ENCODE results near the gene TOMT. TPM values are rescaled to one million over a fixed set of nuclear protein-coding genes. Genes with fewer than 3 reads are reported as not detected.

TOMT gene
- total RNA-seq, 1 experiment from 2014 or later = not detected

- H3K27ac ChIP-seq (ENCODE audit: low read depth, low read length) = no peak overlapping the region
- H3K9me3 ChIP-seq (ENCODE audit: control insufficient read depth in 1 of 2, insufficient read depth in 1 of 2, low read depth in 1 of 2, low read length in 2 of 2) = no peaks in the 10 kb centered on the region
- H3K4me3 ChIP-seq (replicated peaks in 1 of 2; ENCODE audit: low read depth in 1 of 2, low read length in 2 of 2) = no peak overlapping the region
- no peaks in the 10 kb centered on the region for H4K20me1 ChIP-seq (ENCODE audit: insufficient read depth)
- H3K4me1 ChIP-seq (ENCODE audit: control insufficient read depth in 1 of 2, insufficient read depth in 2 of 2, low read length in 2 of 2) = peaks cover 0 to 13% of the 10 kb centered on the region in 2 experiments; a peak in 1 of 4 replicates
- no TSS peak for BruUV-seq (replicated peaks)
- H3K27me3 ChIP-seq (ENCODE audit: insufficient read depth, low read length) = no peaks in the 10 kb centered on the region
- no peak for ATAC-seq
- no peaks in the 10 kb centered on the region for H3K36me3 ChIP-seq (ENCODE audit: control insufficient read depth in 1 of 2, insufficient read depth in 2 of 2, low read length in 2 of 2)
- CTCF ChIA-PET = no interaction called here
- intact Hi-C loops (cut with micrococcal nuclease) = no loop called here
- H3K9me2 ChIP-seq (ENCODE audit: insufficient read depth) = no peaks in the 10 kb centered on the region
- TF ChIP-seq, protein P1, sequence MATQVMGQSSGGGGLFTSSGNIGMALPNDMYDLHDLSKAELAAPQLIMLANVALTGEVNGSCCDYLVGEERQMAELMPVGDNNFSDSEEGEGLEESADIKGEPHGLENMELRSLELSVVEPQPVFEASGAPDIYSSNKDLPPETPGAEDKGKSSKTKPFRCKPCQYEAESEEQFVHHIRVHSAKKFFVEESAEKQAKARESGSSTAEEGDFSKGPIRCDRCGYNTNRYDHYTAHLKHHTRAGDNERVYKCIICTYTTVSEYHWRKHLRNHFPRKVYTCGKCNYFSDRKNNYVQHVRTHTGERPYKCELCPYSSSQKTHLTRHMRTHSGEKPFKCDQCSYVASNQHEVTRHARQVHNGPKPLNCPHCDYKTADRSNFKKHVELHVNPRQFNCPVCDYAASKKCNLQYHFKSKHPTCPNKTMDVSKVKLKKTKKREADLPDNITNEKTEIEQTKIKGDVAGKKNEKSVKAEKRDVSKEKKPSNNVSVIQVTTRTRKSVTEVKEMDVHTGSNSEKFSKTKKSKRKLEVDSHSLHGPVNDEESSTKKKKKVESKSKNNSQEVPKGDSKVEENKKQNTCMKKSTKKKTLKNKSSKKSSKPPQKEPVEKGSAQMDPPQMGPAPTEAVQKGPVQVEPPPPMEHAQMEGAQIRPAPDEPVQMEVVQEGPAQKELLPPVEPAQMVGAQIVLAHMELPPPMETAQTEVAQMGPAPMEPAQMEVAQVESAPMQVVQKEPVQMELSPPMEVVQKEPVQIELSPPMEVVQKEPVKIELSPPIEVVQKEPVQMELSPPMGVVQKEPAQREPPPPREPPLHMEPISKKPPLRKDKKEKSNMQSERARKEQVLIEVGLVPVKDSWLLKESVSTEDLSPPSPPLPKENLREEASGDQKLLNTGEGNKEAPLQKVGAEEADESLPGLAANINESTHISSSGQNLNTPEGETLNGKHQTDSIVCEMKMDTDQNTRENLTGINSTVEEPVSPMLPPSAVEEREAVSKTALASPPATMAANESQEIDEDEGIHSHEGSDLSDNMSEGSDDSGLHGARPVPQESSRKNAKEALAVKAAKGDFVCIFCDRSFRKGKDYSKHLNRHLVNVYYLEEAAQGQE (IDR thresholded peaks at IDR 0.05; ENCODE audit: low read depth) = no peak
- TF ChIP-seq, protein P2, sequence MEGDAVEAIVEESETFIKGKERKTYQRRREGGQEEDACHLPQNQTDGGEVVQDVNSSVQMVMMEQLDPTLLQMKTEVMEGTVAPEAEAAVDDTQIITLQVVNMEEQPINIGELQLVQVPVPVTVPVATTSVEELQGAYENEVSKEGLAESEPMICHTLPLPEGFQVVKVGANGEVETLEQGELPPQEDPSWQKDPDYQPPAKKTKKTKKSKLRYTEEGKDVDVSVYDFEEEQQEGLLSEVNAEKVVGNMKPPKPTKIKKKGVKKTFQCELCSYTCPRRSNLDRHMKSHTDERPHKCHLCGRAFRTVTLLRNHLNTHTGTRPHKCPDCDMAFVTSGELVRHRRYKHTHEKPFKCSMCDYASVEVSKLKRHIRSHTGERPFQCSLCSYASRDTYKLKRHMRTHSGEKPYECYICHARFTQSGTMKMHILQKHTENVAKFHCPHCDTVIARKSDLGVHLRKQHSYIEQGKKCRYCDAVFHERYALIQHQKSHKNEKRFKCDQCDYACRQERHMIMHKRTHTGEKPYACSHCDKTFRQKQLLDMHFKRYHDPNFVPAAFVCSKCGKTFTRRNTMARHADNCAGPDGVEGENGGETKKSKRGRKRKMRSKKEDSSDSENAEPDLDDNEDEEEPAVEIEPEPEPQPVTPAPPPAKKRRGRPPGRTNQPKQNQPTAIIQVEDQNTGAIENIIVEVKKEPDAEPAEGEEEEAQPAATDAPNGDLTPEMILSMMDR (IDR thresholded peaks at IDR 0.05 in 2 of 3, conservative IDR thresholded peaks at IDR 0.05 in 1 of 3; ENCODE audit: borderline replicate concordance in 1 of 3, insufficient read depth in 1 of 3, low read depth in 2 of 3, low read length in 2 of 3) = no peak
- TF ChIP-seq CEBPB (IDR thresholded peaks at IDR 0.05; ENCODE audit: low read depth) (no peak), SRF (IDR thresholded peaks at IDR 0.05; ENCODE audit: low read depth) (no peak), POLR2A (IDR thresholded peaks at IDR 0.05; ENCODE audit: borderline replicate concordance, extremely low read depth, insufficient read depth, insufficient read length) (no peak), ZFX (IDR thresholded peaks at IDR 0.05) (no peak), YY1 (IDR thresholded peaks at IDR 0.05; ENCODE audit: extremely low read depth, insufficient replicate concordance, low read depth, low read length) (no peak), ZNF274 (IDR thresholded peaks at IDR 0.05; ENCODE audit: low read depth, low read length) (no peak), RAD21 (IDR thresholded peaks at IDR 0.05; ENCODE audit: low read depth) (no peak), POLR2AphosphoS5 (IDR thresholded peaks at IDR 0.05; ENCODE audit: low read depth, low read length) (no peak), JUND (IDR thresholded peaks at IDR 0.05) (no peak), EGR1 (IDR thresholded peaks at IDR 0.05; ENCODE audit: low read depth) (no peak), EZH2phosphoT487 (IDR thresholded peaks at IDR 0.05; ENCODE audit: borderline replicate concordance) (no peak), SP1 (IDR thresholded peaks at IDR 0.05; ENCODE audit: low read depth) (no peak), FOSL1 (IDR thresholded peaks at IDR 0.05; ENCODE audit: low read depth) (no peak), CBX3 (IDR thresholded peaks at IDR 0.05; ENCODE audit: low read depth) (no peak), SIN3A (IDR thresholded peaks at IDR 0.05; ENCODE audit: low read depth) (no peak)
- TF ChIP-seq, protein P3, sequence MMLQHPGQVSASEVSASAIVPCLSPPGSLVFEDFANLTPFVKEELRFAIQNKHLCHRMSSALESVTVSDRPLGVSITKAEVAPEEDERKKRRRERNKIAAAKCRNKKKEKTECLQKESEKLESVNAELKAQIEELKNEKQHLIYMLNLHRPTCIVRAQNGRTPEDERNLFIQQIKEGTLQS (IDR thresholded peaks at IDR 0.05) = no peak
- no peaks in the 10 kb centered on the region for H3K79me2 ChIP-seq (ENCODE audit: insufficient read depth, low read length)
- no peak overlapping the region for H3K9ac ChIP-seq (ENCODE audit: low read length)
- no peak overlapping the region for H2AFZ ChIP-seq (ENCODE audit: low read depth, low read length, poor library complexity, severe bottlenecking)
- H3K4me2 ChIP-seq (ENCODE audit: low read length) = no peak overlapping the region
- DNase-seq (ENCODE audit: low read depth, low spot score) = no peak
- RAD21 ChIA-PET (ENCODE audit: low non-redundant PET in 1 of 2, low total read pairs in 2 of 2, uncharacterized antibody in 2 of 2, unreplicated experiment in 2 of 2) = no interaction called here
- POLR2A ChIA-PET = no interaction called here
Measured at GRCh38 chr11:72138821-72139390, 33.2 kb downstream of the TOMT start.

Measured in HCT116 (cell line).